SU-DHL-6 (cell line): Measurements from ENCODE around the gene UGGT2.

ENCODE experiments used
- H2AFZ ChIP-seq: fragments of 200-600 bp; sonication (generic); 2 replicates; pipeline ENCODE4 v1.6.1; 2014; ENCODE audit warnings: low read depth, mild to moderate bottlenecking, moderate library complexity, mixed read lengths, antibody characterized with exemption, low read length; ENCODE audit not compliant: severe bottlenecking
- H3F3A ChIP-seq: fragments of 200-600 bp; shearing (Covaris generic); 2 replicates; pipeline ENCODE4 v1.6.0; 2016; ENCODE audit warnings: antibody characterized with exemption, mild to moderate bottlenecking; ENCODE audit not compliant: insufficient read depth
- H3K27ac ChIP-seq: fragments of 200-600 bp; sonication (generic); 2 replicates; pipeline ENCODE4 v1.5.1; 2016; ENCODE audit warnings: low read depth, mild to moderate bottlenecking, low read length, moderate library complexity, mixed read lengths
- H3K27me3 ChIP-seq: fragments of 200-600 bp; sonication (generic), shearing (Covaris generic); 2 replicates; pipeline ENCODE4 v1.6.0; 2014; ENCODE audit warnings: mild to moderate bottlenecking, low read length
- H3K36me3 ChIP-seq: fragments of 200-600 bp; sonication (generic); 2 replicates; pipeline ENCODE4 v1.6.1; 2014; ENCODE audit warnings: mild to moderate bottlenecking, low read length, mixed read lengths
- H3K4me2 ChIP-seq: fragments of 300-600, 200-600 bp; shearing (Covaris generic), sonication (generic); 2 replicates; pipeline ENCODE4 v1.6.0; 2014; ENCODE audit warnings: low read length, low read depth, mild to moderate bottlenecking; ENCODE audit not compliant: poor library complexity, severe bottlenecking
- H3K4me3 ChIP-seq: fragments of 200-600 bp; sonication (generic); 2 replicates; pipeline ENCODE4 v1.5.1; 2014; ENCODE audit warnings: antibody characterized with exemption, low read length, mild to moderate bottlenecking, mixed read lengths; ENCODE audit not compliant: insufficient read depth, poor library complexity, severe bottlenecking
- H3K79me2 ChIP-seq: fragments of 200-600 bp; sonication (generic); 2 replicates; pipeline ENCODE4 v1.6.1; 2014; ENCODE audit warnings: mild to moderate bottlenecking, low read length, moderate library complexity; ENCODE audit not compliant: insufficient read depth
- H3K9ac ChIP-seq: fragments of 200-600 bp; sonication (generic); 2 replicates; pipeline ENCODE4 v1.7.0; 2014; ENCODE audit warnings: mild to moderate bottlenecking, low read length
- H3K9me2 ChIP-seq: fragments of 200-600 bp; sonication (generic); replicated peaks from 2 replicates; pipeline ENCODE4 v1.6.1; 2014; ENCODE audit warnings: low read length; ENCODE audit not compliant: insufficient read depth
- H3K9me3 ChIP-seq: fragments of 200-600 bp; sonication (generic); 2 replicates; pipeline ENCODE4 v1.6.1; 2014; ENCODE audit warnings: low read length, mixed read lengths; ENCODE audit not compliant: insufficient read depth
- H4K20me1 ChIP-seq: fragments of 200-600 bp; sonication (generic); 2 replicates; pipeline ENCODE4 v1.6.1; 2014; ENCODE audit warnings: low read depth, mild to moderate bottlenecking, antibody characterized with exemption, low read length, moderate library complexity, mixed read lengths
- CTCF ChIP-seq: fragments of 200-600 bp; sonication (generic); IDR thresholded peaks from one replicate; pipeline ENCODE4 v1.5.1; 2017; ENCODE audit warnings: antibody characterized with exemption, mild to moderate bottlenecking, low read length, moderate library complexity; ENCODE audit not compliant: insufficient read depth, poor library complexity, severe bottlenecking
- EZH2phosphoT487 ChIP-seq: fragments of 200-600 bp; sonication (generic), shearing (Covaris generic); conservative IDR thresholded peaks from 2 replicates; pipeline ENCODE4 v1.6.1; 2018; ENCODE audit warnings: mild to moderate bottlenecking, antibody characterized with exemption, low read length, moderate library complexity, mixed read lengths

The UGGT2 gene

GRCh38 chr13:95788100-95788463, 265.1 kb downstream of the UGGT2 start:
- Histone ChIP-seq H3K9me2 (no peaks in the 10 kb centered on the region), H3K4me2 (no peak overlapping the region), H3K27ac (no peak overlapping the region), H3K4me3 (no peak overlapping the region), H4K20me1 (no peaks in the 10 kb centered on the region), H3F3A (no peaks in the 10 kb centered on the region), H3K27me3 (no peaks in the 10 kb centered on the region), H3K9ac (no peak overlapping the region), H3K36me3 (no peaks in the 10 kb centered on the region), H3K79me2 (no peaks in the 10 kb centered on the region), H2AFZ (no peak overlapping the region), H3K9me3 (no peaks in the 10 kb centered on the region)
- no peak for TF ChIP-seq EZH2phosphoT487
- no peak for TF ChIP-seq CTCF

- no peak for TF ChIP-seq EZH2phosphoT487
- TF ChIP-seq CTCF = no peak
- Histone ChIP-seq H3K4me3 (no peak overlapping the region), H3K4me2 (no peak overlapping the region), H2AFZ (no peak overlapping the region), H3K9me2 (no peaks in the 10 kb centered on the region), H3K36me3 (no peaks in the 10 kb centered on the region), H3K79me2 (no peaks in the 10 kb centered on the region), H3K9me3 (no peaks in the 10 kb centered on the region), H3K27me3 (no peaks in the 10 kb centered on the region), H3K27ac (no peak overlapping the region), H4K20me1 (no peaks in the 10 kb centered on the region), H3K9ac (no peak overlapping the region), H3F3A (no peaks in the 10 kb centered on the region)
These were observed 265.7 kb downstream of the UGGT2 start for GRCh38 chr13:95787356-95788099.

- no peaks in the 10 kb centered on the region for H4K20me1 ChIP-seq
- no peaks in the 10 kb centered on the region for H3K9me3 ChIP-seq
- no peak overlapping the region for H3K9ac ChIP-seq
- no peaks in the 10 kb centered on the region for H3K27me3 ChIP-seq
- TF ChIP-seq EZH2phosphoT487 (no peak), CTCF (no peak)
- no peaks in the 10 kb centered on the region for H3K79me2 ChIP-seq
- no peak overlapping the region for H3K27ac ChIP-seq
- H3F3A ChIP-seq = no peaks in the 10 kb centered on the region
- H3K4me3 ChIP-seq = no peak overlapping the region
- no peak overlapping the region for H2AFZ ChIP-seq
- no peak overlapping the region for H3K4me2 ChIP-seq
- H3K36me3 ChIP-seq = no peaks in the 10 kb centered on the region
- no peaks in the 10 kb centered on the region for H3K9me2 ChIP-seq
These were observed 268.3 kb downstream of the UGGT2 start for GRCh38 chr13:95784900-95785290.
